ENCODE measurements around the gene RNU1-2.
"Not testable (repeated sequence)": the region's sequence is repeated elsewhere in the genome, so short reads cannot be mapped to it uniquely, and the experiment has no call there.

The RNU1-2 gene

GRCh38 chr1:16888860-16889816 is 6.6 kb upstream of the RNU1-2 start:
- Histone ChIP-seq H3K9ac (ENCODE audit: low read depth, low read length) (no peak overlapping the region), H3K9me3 (ENCODE audit: insufficient read depth, low read length, severe bottlenecking) (no peaks in the 10 kb centered on the region), H3K4me1 (ENCODE audit: insufficient read depth, low read length) (no peaks in the 10 kb centered on the region), H4K20me1 (ENCODE audit: insufficient read depth, low read length) (no peaks in the 10 kb centered on the region), H3K36me3 (ENCODE audit: insufficient read depth, low read length) (no peaks in the 10 kb centered on the region), H3K27me3 (ENCODE audit: insufficient read depth, low read length, poor library complexity) (peaks cover 39% of the 10 kb centered on the region), H3K4me3 (ENCODE audit: low read depth in 1 of 2, low read length in 2 of 2) (no peak overlapping the region), H3K4me2 (ENCODE audit: insufficient read depth, low read length) (no peak overlapping the region), H3K27ac (ENCODE audit: low read length) (no peak overlapping the region), H3K79me2 (ENCODE audit: insufficient read depth, low read length) (no peaks in the 10 kb centered on the region), H2AFZ (ENCODE audit: low read depth, low read length) (no peak overlapping the region)
- ATAC-seq (ENCODE audit: insufficient read depth, low read depth): no peak
- TF ChIP-seq EZH2 (IDR thresholded peaks at IDR 0.05; ENCODE audit: borderline replicate concordance, low read depth, low read length, severe bottlenecking): no peak
- TF ChIP-seq, protein P1, sequence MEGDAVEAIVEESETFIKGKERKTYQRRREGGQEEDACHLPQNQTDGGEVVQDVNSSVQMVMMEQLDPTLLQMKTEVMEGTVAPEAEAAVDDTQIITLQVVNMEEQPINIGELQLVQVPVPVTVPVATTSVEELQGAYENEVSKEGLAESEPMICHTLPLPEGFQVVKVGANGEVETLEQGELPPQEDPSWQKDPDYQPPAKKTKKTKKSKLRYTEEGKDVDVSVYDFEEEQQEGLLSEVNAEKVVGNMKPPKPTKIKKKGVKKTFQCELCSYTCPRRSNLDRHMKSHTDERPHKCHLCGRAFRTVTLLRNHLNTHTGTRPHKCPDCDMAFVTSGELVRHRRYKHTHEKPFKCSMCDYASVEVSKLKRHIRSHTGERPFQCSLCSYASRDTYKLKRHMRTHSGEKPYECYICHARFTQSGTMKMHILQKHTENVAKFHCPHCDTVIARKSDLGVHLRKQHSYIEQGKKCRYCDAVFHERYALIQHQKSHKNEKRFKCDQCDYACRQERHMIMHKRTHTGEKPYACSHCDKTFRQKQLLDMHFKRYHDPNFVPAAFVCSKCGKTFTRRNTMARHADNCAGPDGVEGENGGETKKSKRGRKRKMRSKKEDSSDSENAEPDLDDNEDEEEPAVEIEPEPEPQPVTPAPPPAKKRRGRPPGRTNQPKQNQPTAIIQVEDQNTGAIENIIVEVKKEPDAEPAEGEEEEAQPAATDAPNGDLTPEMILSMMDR (IDR thresholded peaks at IDR 0.05; ENCODE audit: borderline replicate concordance, extremely low read depth, low read length, poor library complexity, severe bottlenecking): no peak
- DNase-seq: no peak

DNA sequence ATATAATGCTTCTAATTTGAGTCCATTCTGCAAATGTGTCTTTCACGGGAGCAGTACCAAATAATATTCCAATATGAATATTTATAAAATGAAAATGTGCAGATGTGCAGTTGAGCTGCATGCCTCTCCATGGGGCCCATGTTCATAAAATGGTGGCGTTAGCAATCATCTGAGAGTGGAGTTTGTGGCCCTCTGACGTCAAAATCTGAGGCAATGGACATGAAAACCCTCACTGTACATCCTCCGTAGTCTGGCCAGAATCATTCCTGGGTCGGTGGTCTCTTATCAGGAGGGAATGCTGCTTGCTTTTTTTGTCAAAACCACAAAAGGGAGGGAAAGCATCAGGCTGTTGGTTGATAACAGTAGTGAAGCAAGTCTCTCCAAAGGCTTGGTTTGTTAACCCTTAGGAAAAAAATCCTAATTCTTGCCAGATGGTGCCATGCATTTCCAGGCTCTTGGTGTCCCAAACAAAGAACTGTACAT is 5.2 kb upstream of the RNU1-2 start:
- not testable (repeated sequence) for H3K79me2 ChIP-seq (ENCODE audit: insufficient read depth, low read length); H3K36me3 ChIP-seq (ENCODE audit: insufficient read depth, low read length); DNase-seq; H3K9me3 ChIP-seq (ENCODE audit: insufficient read depth, low read length, severe bottlenecking); H3K27ac ChIP-seq (ENCODE audit: low read length); H4K20me1 ChIP-seq (ENCODE audit: insufficient read depth, low read length); ATAC-seq (ENCODE audit: insufficient read depth, low read depth); H2AFZ ChIP-seq (ENCODE audit: low read depth, low read length); H3K9ac ChIP-seq (ENCODE audit: low read depth, low read length); H3K4me1 ChIP-seq (ENCODE audit: insufficient read depth, low read length); H3K4me3 ChIP-seq (ENCODE audit: low read depth in 1 of 2, low read length in 2 of 2); H3K4me2 ChIP-seq (ENCODE audit: insufficient read depth, low read length)
- peaks cover 30% of the 10 kb centered on the region for H3K27me3 ChIP-seq (ENCODE audit: insufficient read depth, low read length, poor library complexity)

DNA sequence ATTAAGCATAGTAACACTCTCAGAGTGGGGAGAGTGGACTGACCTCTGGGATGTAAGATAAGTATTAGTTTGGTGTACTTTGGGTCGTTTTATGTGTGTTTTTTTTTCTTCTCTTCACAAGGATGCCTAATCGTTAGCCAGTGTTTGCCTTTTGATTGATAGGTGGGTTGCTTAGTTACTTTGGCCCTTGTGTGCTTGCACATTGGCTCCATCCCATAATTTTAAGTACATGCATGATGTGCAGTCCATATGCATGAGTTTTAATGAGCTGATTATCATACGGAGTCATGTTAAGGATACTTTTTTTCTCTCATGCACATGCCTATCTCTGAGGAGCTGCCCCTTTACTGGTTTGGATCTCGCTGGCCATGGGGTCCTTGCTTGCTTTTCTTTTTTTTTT is 4.7 kb upstream of the RNU1-2 start:
- not testable (repeated sequence) for ATAC-seq (ENCODE audit: insufficient read depth, low read depth); H3K27ac ChIP-seq (ENCODE audit: low read length); H2AFZ ChIP-seq (ENCODE audit: low read depth, low read length); DNase-seq; H3K9ac ChIP-seq (ENCODE audit: low read depth, low read length); H3K4me3 ChIP-seq (ENCODE audit: low read depth in 1 of 2, low read length in 2 of 2); H3K9me3 ChIP-seq (ENCODE audit: insufficient read depth, low read length, severe bottlenecking); H3K4me1 ChIP-seq (ENCODE audit: insufficient read depth, low read length); H3K4me2 ChIP-seq (ENCODE audit: insufficient read depth, low read length); H3K79me2 ChIP-seq (ENCODE audit: insufficient read depth, low read length); H4K20me1 ChIP-seq (ENCODE audit: insufficient read depth, low read length); H3K36me3 ChIP-seq (ENCODE audit: insufficient read depth, low read length)
- peaks cover 28% of the 10 kb centered on the region for H3K27me3 ChIP-seq (ENCODE audit: insufficient read depth, low read length, poor library complexity)

DNA sequence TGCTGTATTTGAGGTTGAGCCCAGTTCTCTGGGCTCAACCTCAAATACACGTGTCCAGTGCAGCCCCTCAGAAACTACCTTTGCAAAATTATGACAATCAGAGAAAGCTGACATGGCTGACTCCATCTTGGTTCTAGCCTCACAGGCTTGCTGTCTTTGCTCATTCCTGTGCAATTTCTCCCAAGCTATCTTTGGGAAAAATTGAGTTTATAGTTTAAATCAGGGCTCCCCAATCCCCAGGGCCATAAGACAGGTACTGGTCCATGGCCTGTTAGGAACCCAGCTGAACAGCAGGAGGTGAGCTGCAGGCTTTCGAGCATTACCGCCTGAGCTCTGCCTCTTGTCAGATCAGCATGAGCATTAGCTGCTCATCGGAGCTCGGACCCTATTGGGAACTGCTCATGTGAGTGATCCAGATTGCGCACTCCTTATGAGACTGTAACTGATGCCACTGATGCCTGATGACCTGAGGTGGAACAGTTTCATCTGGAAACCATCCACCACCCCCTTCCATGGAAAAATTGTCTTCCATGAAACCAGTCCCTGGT is 2.7 kb upstream of the RNU1-2 start:
- peaks cover 25% of the 10 kb centered on the region for H3K4me1 ChIP-seq (ENCODE audit: insufficient read depth, low read length)
- not testable (repeated sequence) for H2AFZ ChIP-seq (ENCODE audit: low read depth, low read length); H3K4me2 ChIP-seq (ENCODE audit: insufficient read depth, low read length); H3K9ac ChIP-seq (ENCODE audit: low read depth, low read length); ATAC-seq (ENCODE audit: insufficient read depth, low read depth); H3K79me2 ChIP-seq (ENCODE audit: insufficient read depth, low read length); H3K9me3 ChIP-seq (ENCODE audit: insufficient read depth, low read length, severe bottlenecking); H4K20me1 ChIP-seq (ENCODE audit: insufficient read depth, low read length); H3K4me3 ChIP-seq (ENCODE audit: low read depth in 1 of 2, low read length in 2 of 2); DNase-seq; H3K27ac ChIP-seq (ENCODE audit: low read length); H3K36me3 ChIP-seq (ENCODE audit: insufficient read depth, low read length)
- H3K27me3 ChIP-seq (ENCODE audit: insufficient read depth, low read length, poor library complexity): peaks cover 22% of the 10 kb centered on the region

GRCh38 chr1:16893796-16894195 is 2.0 kb upstream of the RNU1-2 start:
- H3K9me3 ChIP-seq (ENCODE audit: insufficient read depth, low read length, severe bottlenecking); ATAC-seq (ENCODE audit: insufficient read depth, low read depth); DNase-seq; H3K4me3 ChIP-seq (ENCODE audit: low read depth in 1 of 2, low read length in 2 of 2); H3K36me3 ChIP-seq (ENCODE audit: insufficient read depth, low read length); H3K27ac ChIP-seq (ENCODE audit: low read length); H4K20me1 ChIP-seq (ENCODE audit: insufficient read depth, low read length); H2AFZ ChIP-seq (ENCODE audit: low read depth, low read length); H3K79me2 ChIP-seq (ENCODE audit: insufficient read depth, low read length); H3K4me2 ChIP-seq (ENCODE audit: insufficient read depth, low read length); H3K9ac ChIP-seq (ENCODE audit: low read depth, low read length): not testable (repeated sequence)
- Histone ChIP-seq H3K27me3 (ENCODE audit: insufficient read depth, low read length, poor library complexity) (peaks cover 19% of the 10 kb centered on the region), H3K4me1 (ENCODE audit: insufficient read depth, low read length) (peaks cover 25% of the 10 kb centered on the region)

DNA sequence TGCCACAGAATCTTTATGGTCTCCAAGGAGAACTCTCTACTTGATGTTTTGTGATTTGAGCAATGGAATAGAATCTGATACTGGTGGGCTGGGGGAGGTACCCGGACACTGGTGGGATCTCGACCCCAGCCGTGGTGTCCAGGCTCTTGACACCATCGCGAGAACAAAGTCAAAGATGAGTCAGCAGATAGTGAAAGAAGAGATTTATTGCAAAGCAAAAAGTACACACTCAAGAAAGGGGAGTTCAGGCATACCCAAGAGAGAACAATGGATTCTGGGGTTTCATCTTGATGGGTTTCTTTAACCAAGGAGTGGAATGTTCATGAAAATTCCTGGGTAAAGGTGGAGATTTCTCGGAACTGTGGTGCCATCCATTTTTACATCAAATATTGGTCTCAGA is 1.4 kb upstream of the RNU1-2 start:
- not testable (repeated sequence) for H3K36me3 ChIP-seq (ENCODE audit: insufficient read depth, low read length); H3K9ac ChIP-seq (ENCODE audit: low read depth, low read length); H3K9me3 ChIP-seq (ENCODE audit: insufficient read depth, low read length, severe bottlenecking); H3K4me3 ChIP-seq (ENCODE audit: low read depth in 1 of 2, low read length in 2 of 2); H3K79me2 ChIP-seq (ENCODE audit: insufficient read depth, low read length); H2AFZ ChIP-seq (ENCODE audit: low read depth, low read length); H3K27ac ChIP-seq (ENCODE audit: low read length); DNase-seq; H4K20me1 ChIP-seq (ENCODE audit: insufficient read depth, low read length); ATAC-seq (ENCODE audit: insufficient read depth, low read depth); H3K4me2 ChIP-seq (ENCODE audit: insufficient read depth, low read length)
- H3K4me1 ChIP-seq (ENCODE audit: insufficient read depth, low read length): peaks cover 25% of the 10 kb centered on the region
- H3K27me3 ChIP-seq (ENCODE audit: insufficient read depth, low read length, poor library complexity): peaks cover 13% of the 10 kb centered on the region

DNA sequence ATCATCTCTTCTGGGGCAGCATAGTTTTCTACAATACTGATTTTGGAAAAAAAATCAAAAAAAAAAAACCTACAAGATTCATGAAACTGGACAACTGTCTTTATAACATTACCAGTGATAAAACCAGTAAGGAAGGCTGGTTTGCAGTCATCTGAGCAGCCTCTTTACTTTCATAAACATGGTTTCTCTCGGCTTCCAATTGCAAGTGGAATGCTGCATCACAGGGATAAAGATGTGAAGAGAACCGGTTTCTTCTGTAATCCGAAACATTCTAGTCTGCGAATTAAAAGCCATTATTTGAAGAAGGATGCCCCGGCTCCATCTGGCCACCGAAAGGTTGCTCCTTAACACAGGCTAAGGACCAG is 565 bp upstream of the RNU1-2 start:
- H2AFZ ChIP-seq (ENCODE audit: low read depth, low read length): peak overlapping the region; percentile 60
- ATAC-seq (ENCODE audit: insufficient read depth, low read depth); DNase-seq: not testable (repeated sequence)

More for the DNA sequence above, 565 bp upstream of the RNU1-2 start:
- Histone ChIP-seq H3K4me3 (ENCODE audit: low read depth in 1 of 2, low read length in 2 of 2) (peak overlapping the region; percentile 4 to 48; a peak in 3 of 4 replicates), H3K4me2 (ENCODE audit: insufficient read depth, low read length) (peak overlapping the region; percentile 73), H3K9ac (ENCODE audit: low read depth, low read length) (peak overlapping the region; percentile 53), H3K27ac (ENCODE audit: low read length) (peak overlapping the region; percentile 33), H3K4me1 (ENCODE audit: insufficient read depth, low read length) (peaks cover 25% of the 10 kb centered on the region)
- not testable (repeated sequence) for H3K27me3 ChIP-seq (ENCODE audit: insufficient read depth, low read length, poor library complexity); H4K20me1 ChIP-seq (ENCODE audit: insufficient read depth, low read length); H3K36me3 ChIP-seq (ENCODE audit: insufficient read depth, low read length); H3K9me3 ChIP-seq (ENCODE audit: insufficient read depth, low read length, severe bottlenecking); H3K79me2 ChIP-seq (ENCODE audit: insufficient read depth, low read length)
